HFF-Myc (cell line): ENCODE results near the gene ATP5MC2.

Experiments used
- DNase-seq: peaks from one replicate; pipeline ENCODE4 v3.0.0-alpha.2; 2011; ENCODE audit warnings: low read depth; ENCODE audit errors: extremely low read depth
- H3K4me3 ChIP-seq: replicated peaks from 2 replicates; pipeline ENCODE4 v1.5.1; 2011; ENCODE audit warnings: low read depth, mild to moderate bottlenecking, control low read depth, low read length
- TF ChIP-seq, protein P1 (sequence below): IDR thresholded peaks from 2 replicates; pipeline ENCODE4 v1.5.1; 2012; ENCODE audit warnings: mild to moderate bottlenecking, low read depth, low read length, control low read depth; ENCODE audit errors: missing control alignments

ATP5MC2 gene

DNA sequence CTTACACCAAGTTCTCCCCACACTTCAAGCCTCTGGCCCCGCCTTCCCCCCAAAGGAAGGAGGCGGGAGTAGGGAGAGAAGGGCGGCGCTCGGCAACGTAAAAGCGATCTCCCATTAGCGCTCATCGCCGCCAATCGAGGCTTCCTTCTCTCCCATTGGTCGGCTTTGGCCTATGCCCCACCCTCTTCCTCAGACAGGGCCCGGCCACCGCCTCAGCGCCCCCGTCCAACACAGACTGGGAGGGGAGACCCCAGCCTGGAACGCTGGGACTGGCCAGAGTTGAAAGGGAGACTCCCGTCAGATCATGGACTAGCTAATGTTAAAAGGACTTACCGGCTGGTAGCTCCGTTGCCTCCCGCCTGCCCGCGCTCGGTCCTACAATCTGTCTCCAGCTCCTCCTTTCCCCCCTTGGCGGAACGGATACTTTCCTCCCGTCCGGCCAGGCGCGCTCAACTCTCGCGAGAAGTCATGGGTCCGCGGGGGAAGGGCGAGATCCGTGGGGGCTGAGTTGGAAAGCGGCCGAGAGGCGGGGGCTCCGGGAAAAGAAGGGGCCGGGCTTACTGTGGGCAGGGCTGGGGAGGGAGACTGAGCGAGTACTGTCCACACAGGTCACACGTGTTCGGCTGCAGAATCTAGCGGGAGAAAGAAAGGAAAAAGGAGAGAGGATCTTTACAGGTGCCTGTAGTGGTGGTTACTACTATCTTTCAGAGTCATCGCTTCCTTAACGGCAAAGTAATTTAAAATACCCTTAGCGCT lies 49.8 kb downstream of the ATP5MC2 start, which contains the start of gene ATF7:
Gene ATF7, minus strand, starts transcription at position 437 of the 756 bp plus-strand sequence. CDS start 25,382 bp downstream, outside the sequence.
- TF ChIP-seq, protein P1, sequence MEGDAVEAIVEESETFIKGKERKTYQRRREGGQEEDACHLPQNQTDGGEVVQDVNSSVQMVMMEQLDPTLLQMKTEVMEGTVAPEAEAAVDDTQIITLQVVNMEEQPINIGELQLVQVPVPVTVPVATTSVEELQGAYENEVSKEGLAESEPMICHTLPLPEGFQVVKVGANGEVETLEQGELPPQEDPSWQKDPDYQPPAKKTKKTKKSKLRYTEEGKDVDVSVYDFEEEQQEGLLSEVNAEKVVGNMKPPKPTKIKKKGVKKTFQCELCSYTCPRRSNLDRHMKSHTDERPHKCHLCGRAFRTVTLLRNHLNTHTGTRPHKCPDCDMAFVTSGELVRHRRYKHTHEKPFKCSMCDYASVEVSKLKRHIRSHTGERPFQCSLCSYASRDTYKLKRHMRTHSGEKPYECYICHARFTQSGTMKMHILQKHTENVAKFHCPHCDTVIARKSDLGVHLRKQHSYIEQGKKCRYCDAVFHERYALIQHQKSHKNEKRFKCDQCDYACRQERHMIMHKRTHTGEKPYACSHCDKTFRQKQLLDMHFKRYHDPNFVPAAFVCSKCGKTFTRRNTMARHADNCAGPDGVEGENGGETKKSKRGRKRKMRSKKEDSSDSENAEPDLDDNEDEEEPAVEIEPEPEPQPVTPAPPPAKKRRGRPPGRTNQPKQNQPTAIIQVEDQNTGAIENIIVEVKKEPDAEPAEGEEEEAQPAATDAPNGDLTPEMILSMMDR = no peak

DNA sequence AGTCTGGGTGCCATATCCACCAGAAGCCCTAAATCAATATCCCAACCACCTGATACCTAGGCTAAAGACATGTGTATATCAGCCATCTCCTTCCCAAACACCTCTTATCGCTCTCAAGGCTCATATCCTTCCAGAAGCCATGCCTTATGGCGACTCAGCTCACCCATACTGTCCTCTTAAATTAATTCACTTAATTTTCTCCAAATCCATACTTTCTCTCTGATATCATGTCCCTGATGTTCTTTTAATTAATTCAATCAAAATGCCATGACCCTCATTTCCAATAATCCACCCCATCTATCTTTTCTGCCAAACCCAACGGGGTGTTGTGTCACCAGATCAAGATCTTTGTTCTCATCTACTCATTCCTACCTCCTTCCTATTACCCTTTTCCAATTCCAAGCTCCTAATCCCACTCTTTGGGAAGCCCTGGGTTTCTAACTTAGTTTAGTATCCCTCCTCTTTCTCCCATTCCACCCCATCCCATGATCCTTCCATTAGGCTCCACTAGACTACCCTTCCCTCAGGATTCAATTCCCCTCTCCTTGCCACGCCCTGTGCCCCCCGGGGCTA lies 50.4 kb downstream of the ATP5MC2 start:
- peak overlapping the region; percentile 56 for H3K4me3 ChIP-seq
- TF ChIP-seq, protein P1 = no peak
- DNase-seq = no peak

More for the DNA sequence above, 49.8 kb downstream of the ATP5MC2 start, which contains the start of gene ATF7:
- H3K4me3 ChIP-seq = peak within 1 kb of the TSS; percentile 56
- DNase-seq = peak; percentile 95

DNA sequence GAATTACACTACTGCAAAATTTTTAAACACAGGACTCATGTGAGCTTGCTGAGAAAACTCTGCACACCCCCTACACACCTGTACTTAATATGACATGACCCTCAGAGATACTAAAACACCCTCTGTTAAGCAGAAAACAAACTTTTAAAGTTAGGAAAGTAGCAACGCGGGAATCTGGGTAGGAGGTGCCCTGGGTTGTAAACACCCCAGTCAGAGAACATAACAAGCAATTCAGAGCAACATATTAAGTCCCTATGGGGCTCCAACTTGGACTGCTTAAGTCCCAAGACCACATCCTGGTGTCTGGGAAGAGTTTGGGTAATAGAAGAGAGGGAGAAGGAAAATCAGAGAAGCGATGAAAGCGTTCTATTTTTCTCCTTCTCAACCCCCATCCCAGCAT lies 50.9 kb downstream of the ATP5MC2 start:
- H3K4me3 ChIP-seq = peak overlapping the region; percentile 56
- no peak for DNase-seq
- TF ChIP-seq, protein P1 = no peak

DNA sequence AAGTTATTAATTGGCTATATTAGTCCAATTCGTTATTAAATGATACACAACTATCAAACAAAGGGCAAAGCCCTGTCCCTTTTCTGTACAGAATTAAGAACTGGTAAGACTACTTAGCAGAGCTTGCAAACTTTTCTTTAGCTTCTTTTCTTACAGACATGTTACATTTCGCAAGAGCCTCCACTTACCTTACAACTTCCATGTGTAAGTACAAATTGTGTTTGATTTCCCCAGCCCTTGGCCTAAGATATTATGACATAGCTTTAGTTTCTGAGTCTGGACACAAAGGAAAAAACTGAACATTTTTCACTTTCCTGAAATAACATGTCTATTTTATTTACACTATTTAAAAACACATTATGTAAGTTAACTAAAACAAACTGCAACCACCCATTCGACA lies 51.4 kb downstream of the ATP5MC2 start:
- TF ChIP-seq, protein P1 = no peak
- peak overlapping the region; percentile 56 for H3K4me3 ChIP-seq
- DNase-seq = no peak

DNA sequence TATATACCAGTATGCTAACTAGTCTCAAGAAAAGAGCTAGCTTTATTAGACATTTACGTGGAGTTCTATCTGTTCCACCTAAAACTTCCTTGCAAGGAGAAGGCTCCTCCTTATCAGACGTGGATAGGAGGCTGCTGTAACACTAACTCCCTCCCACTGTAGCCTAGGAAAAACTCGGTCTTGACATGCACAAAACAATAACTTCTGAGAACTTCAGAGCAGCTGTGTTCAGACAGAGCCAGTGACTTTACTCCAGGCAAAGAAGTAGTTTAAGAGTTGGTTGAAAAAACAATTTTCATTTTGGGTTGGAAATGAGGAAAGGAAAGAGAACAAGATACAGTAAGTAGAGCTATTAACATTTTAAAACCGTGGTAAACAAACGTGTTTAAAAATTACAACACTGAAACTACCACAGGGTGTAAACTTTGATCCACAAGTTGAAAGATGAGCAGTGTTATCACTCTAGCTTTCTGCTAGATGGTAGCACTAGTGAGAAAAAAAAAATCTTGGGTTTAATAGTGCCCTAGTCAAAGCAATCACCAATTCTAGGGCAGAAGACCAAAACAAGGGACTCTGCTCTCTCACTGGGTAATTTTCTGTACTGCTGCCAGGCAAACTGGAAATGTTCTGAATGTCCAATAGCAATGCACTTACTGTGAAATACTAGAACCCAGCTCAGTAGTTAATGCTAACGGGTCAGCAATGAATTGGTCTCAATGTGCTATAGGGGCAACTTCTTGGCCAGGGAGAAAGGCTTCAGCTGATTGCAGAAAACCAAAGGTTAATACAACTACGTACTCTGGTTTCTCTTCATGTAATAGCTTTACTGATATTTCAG lies 52.1 kb downstream of the ATP5MC2 start:
- TF ChIP-seq, protein P1 = no peak
- peak overlapping the region; percentile 56 for H3K4me3 ChIP-seq
- peak; percentile 29 for DNase-seq

DNA sequence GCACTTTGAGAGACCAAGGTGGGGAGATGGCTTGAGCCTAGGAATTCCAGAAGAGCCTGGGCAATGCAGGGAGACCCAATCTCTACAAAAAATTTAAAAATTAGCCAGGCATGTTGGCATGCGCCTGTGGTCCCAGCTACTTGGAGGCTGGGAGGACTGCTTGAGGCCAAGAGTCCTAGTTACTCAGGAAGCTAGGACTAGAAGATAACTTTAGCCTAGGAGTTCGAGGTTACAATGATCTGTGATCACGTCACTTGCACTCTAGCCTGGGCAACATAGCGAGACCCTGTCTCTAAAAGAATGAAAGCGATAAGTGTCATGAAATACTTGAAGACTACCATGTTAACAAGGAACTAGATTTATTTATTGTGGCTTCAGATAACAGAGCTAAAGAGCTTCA lies 53.2 kb downstream of the ATP5MC2 start:
- no peak overlapping the region for H3K4me3 ChIP-seq
- TF ChIP-seq, protein P1 = no peak
- DNase-seq = no peak
